Measurements from ENCODE around the gene MAP7.
"Not testable (repeated sequence)": the region's sequence is repeated elsewhere in the genome, so short reads cannot be mapped to it uniquely, and the experiment has no call there.

The MAP7 gene

GRCh38 chr6:136501514-136501913 is 48.7 kb downstream of the MAP7 start:
- DNase-seq = no peak

- no peak for DNase-seq
Observed at GRCh38 chr6:136501096-136501495, 49.1 kb downstream of the MAP7 start.

- no peak for DNase-seq
Observed at GRCh38 chr6:136500414-136500813, 49.8 kb downstream of the MAP7 start.

- no peak for DNase-seq
Observed at GRCh38 chr6:136499370-136499769, 50.9 kb downstream of the MAP7 start.

- DNase-seq = not testable (repeated sequence)
Observed at GRCh38 chr6:136496449-136496848, 53.8 kb downstream of the MAP7 start.

- DNase-seq = no peak
Observed at GRCh38 chr6:136494710-136495109, 55.5 kb downstream of the MAP7 start.

GRCh38 chr6:136494059-136494458 is 56.2 kb downstream of the MAP7 start:
- no peak for DNase-seq

GRCh38 chr6:136492409-136492808 is 57.8 kb downstream of the MAP7 start:
- DNase-seq = no peak

- DNase-seq = no peak
Observed at GRCh38 chr6:136491754-136492153, 58.5 kb downstream of the MAP7 start.

- DNase-seq = no peak
Observed at GRCh38 chr6:136491251-136491650, 59.0 kb downstream of the MAP7 start.

- DNase-seq = not testable (repeated sequence)
Observed at GRCh38 chr6:136489689-136490033, 60.6 kb downstream of the MAP7 start.

- no peak for DNase-seq
Observed at GRCh38 chr6:136487759-136488425, 62.3 kb downstream of the MAP7 start.

- DNase-seq = no peak
Observed at GRCh38 chr6:136486357-136486756, 63.9 kb downstream of the MAP7 start.

- DNase-seq = no peak
Observed at GRCh38 chr6:136483906-136484305, 66.3 kb downstream of the MAP7 start.

- DNase-seq = not testable (repeated sequence)
Observed at GRCh38 chr6:136483005-136483404, 67.2 kb downstream of the MAP7 start.

- DNase-seq = no peak
Observed at GRCh38 chr6:136477548-136477947, 72.7 kb downstream of the MAP7 start.

- no peak for DNase-seq
Observed at GRCh38 chr6:136475686-136476085, 74.5 kb downstream of the MAP7 start.

GRCh38 chr6:136474241-136474640 is 76.0 kb downstream of the MAP7 start:
- DNase-seq = no peak

- no peak for DNase-seq
Observed at GRCh38 chr6:136471922-136472321, 78.3 kb downstream of the MAP7 start.

GRCh38 chr6:136471372-136471771 is 78.8 kb downstream of the MAP7 start:
- no peak for DNase-seq

GRCh38 chr6:136470044-136470443 is 80.2 kb downstream of the MAP7 start:
- DNase-seq = no peak

GRCh38 chr6:136469154-136469553 is 81.1 kb downstream of the MAP7 start:
- no peak for DNase-seq

- DNase-seq = no peak
Observed at GRCh38 chr6:136468711-136469110, 81.5 kb downstream of the MAP7 start.

GRCh38 chr6:136467186-136467585 is 83.0 kb downstream of the MAP7 start:
- no peak for DNase-seq

GRCh38 chr6:136466777-136467176 is 83.4 kb downstream of the MAP7 start:
- DNase-seq = no peak

Data from NCI-H524 treated with DMSO at 0.1 percent for 48 hours (cell line).